Activated CD8-positive, alpha-beta T cell treated with anti-CD3 and anti-CD28 coated beads for 36 hours (primary cell): ENCODE data around the gene DNLZ. TPM values are rescaled to one million over a fixed set of nuclear protein-coding genes. Genes with fewer than 3 reads are reported as not detected.
"Not testable (repeated sequence)": the region's sequence is repeated elsewhere in the genome, so short reads cannot be mapped to it uniquely, and the experiment has no call there.

Experiments used
- ATAC-seq: fragments of 200-7000 bp; cut with Tn5 transposase; one replicate; pipeline ENCODE4 v1.10.0; 2021; ENCODE audit warnings: mild to moderate bottlenecking, moderate library complexity
- CTCF ChIA-PET: fragments of 350-600 bp; sonication (Branson Sonifier 250); formaldehyde crosslinking; loops from one replicate; lab custom pipeline; 2021; ENCODE audit warnings: antibody characterized with exemption; lab: Charles Lee
- POLR2A ChIA-PET: fragments of 350-600 bp; sonication (Branson Sonifier 250); formaldehyde crosslinking; loops from one replicate; lab custom pipeline; 2021; ENCODE audit warnings: antibody characterized with exemption; lab: Charles Lee
- DNase-seq: peaks from one replicate; pipeline ENCODE4 v3.0.0-alpha.2; 2020
- H3K27ac Mint-ChIP-seq: one replicate; pipeline ENCODE4 v1.8.0; 2021; ENCODE audit warnings: mild to moderate bottlenecking, mixed read lengths
- H3K27me3 Mint-ChIP-seq: one replicate; pipeline ENCODE4 v1.8.0; 2021; ENCODE audit warnings: mixed read lengths
- H3K36me3 Mint-ChIP-seq: one replicate; pipeline ENCODE4 v1.8.0; 2021; ENCODE audit warnings: low read depth, mixed read lengths
- H3K4me1 Mint-ChIP-seq: one replicate; pipeline ENCODE4 v1.8.0; 2021; ENCODE audit warnings: low read depth, mixed read lengths
- H3K4me3 Mint-ChIP-seq: one replicate; pipeline ENCODE4 v1.8.0; 2021; ENCODE audit warnings: mild to moderate bottlenecking, moderate library complexity, mixed read lengths
- H3K9me3 Mint-ChIP-seq: one replicate; pipeline ENCODE4 v1.8.0; 2021; ENCODE audit warnings: mixed read lengths
- CTCF ChIP-seq: fragments of 200-600 bp; IDR thresholded peaks from one replicate; pipeline ENCODE4 v1.8.0; 2022; ENCODE audit warnings: antibody characterized with exemption, mild to moderate bottlenecking
- intact Hi-C: fragments of 100-400 bp; cut with micrococcal nuclease; formaldehyde crosslinking; loops from one replicate; pipeline ENCODE4 v1.10.0; 2022
- total RNA-seq, 2 experiments: library from RNA; stranded (reverse); gene quantifications; one replicate each; pipeline ENCODE4 v1.2.3, GENCODE V29; 2021

The DNLZ gene
- total RNA-seq, 2 experiments from 2014 or later: 16.1 to 17.4 TPM

GRCh38 chr9:136352682-136353081 is 10.9 kb downstream of the DNLZ start:
- ATAC-seq (no peak), DNase-seq (no peak)
- Mint-ChIP-seq H3K9me3 (no peaks in the 10 kb centered on the region), H3K4me1 (no peaks in the 10 kb centered on the region), H3K27me3 (no peaks in the 10 kb centered on the region), H3K4me3 (no peak overlapping the region), H3K36me3 (no peaks in the 10 kb centered on the region), H3K27ac (no peak overlapping the region)
- POLR2A ChIA-PET: no interaction called here
- intact Hi-C loops: no loop called here
- CTCF ChIA-PET: no interaction called here
- no peak for TF ChIP-seq CTCF

- intact Hi-C loops: not testable (repeated sequence)
Observed at GRCh38 chr9:136351868-136352267, 11.7 kb downstream of the DNLZ start.

DNA sequence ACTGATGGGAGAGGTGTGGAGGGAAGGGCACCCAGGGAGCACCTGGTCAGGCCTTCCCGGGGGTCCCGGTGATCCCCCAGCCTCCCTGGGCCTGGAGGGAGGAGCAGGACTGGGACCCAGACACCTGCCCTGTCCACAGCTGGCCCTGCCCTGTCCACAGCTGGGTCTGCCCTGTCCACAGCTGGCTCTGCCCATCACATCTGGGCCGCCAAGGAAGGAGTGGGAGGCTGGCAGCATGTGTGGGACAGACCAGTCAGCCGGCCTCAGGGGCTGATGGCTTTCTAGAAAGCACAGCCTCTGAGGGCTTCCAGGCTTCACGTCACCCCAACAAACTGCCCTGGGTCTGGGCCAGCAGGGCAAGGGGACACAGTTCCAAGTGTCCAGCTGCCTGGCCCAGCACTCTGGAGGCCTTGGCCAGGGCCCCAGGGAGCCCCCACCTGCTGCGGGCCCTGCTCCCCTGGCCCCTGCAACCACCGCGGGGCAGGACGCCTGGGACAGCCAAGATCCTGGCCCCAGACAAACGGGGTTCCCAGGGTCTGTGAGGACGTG is 12.2 kb downstream of the DNLZ start:
- H3K4me3 Mint-ChIP-seq: no peak overlapping the region
- ChIA-PET POLR2A (interaction anchor here (1.1 to 1.3 kb wide), 2 partner anchors 12 to 17 kb away, joined by 3 to 4 read pairs; partner anchors contain the start of gene DNLZ), CTCF (no interaction called here)
- TF ChIP-seq CTCF: no peak
- DNase-seq: no peak
- no peaks in the 10 kb centered on the region for H3K9me3 Mint-ChIP-seq
- intact Hi-C loops: no loop called here
- ATAC-seq: no peak
- H3K36me3 Mint-ChIP-seq: no peaks in the 10 kb centered on the region
- no peaks in the 10 kb centered on the region for H3K4me1 Mint-ChIP-seq
- H3K27me3 Mint-ChIP-seq: no peaks in the 10 kb centered on the region
- H3K27ac Mint-ChIP-seq: no peak overlapping the region

More at GRCh38 chr9:136351868-136352267, 11.7 kb downstream of the DNLZ start:
- H3K27ac Mint-ChIP-seq, H3K36me3 Mint-ChIP-seq, H3K4me3 Mint-ChIP-seq, H3K9me3 Mint-ChIP-seq, CTCF ChIA-PET, DNase-seq, H3K4me1 Mint-ChIP-seq, H3K27me3 Mint-ChIP-seq, ATAC-seq: not testable (repeated sequence)
- POLR2A ChIA-PET: interaction anchor here (1.1 to 1.3 kb wide), 2 partner anchors 11 to 17 kb away, joined by 3 to 4 read pairs; partner anchors contain the start of gene DNLZ

GRCh38 chr9:136349546-136349945 is 14.0 kb downstream of the DNLZ start:
- intact Hi-C loops: no loop called here
- ATAC-seq (no peak), DNase-seq (no peak)
- Mint-ChIP-seq H3K9me3 (no peaks in the 10 kb centered on the region), H3K27ac (no peak overlapping the region), H3K36me3 (no peaks in the 10 kb centered on the region), H3K4me3 (no peak overlapping the region), H3K27me3 (no peaks in the 10 kb centered on the region), H3K4me1 (no peaks in the 10 kb centered on the region)
- CTCF ChIA-PET: no interaction called here
- TF ChIP-seq CTCF: no peak
- POLR2A ChIA-PET: no interaction called here

GRCh38 chr9:136348691-136349090 is 14.9 kb downstream of the DNLZ start:
- ATAC-seq: no peak
- H3K4me3 Mint-ChIP-seq: no peak overlapping the region
- intact Hi-C loops: no loop called here
- ChIA-PET POLR2A (no interaction called here), CTCF (no interaction called here)
- no peaks in the 10 kb centered on the region for H3K27me3 Mint-ChIP-seq
- TF ChIP-seq CTCF: no peak
- H3K27ac Mint-ChIP-seq: no peak overlapping the region
- H3K36me3 Mint-ChIP-seq: no peaks in the 10 kb centered on the region
- no peaks in the 10 kb centered on the region for H3K4me1 Mint-ChIP-seq
- H3K9me3 Mint-ChIP-seq: no peaks in the 10 kb centered on the region
- DNase-seq: no peak
